GM19193 (cell line): ENCODE measurements around the gene CFLAR.

Experiments
- POLR2A ChIP-seq: IDR thresholded peaks from 4 replicates; pipeline ENCODE4 v1.6.1; 2011; ENCODE audit not compliant: insufficient read depth, insufficient read length; ENCODE audit errors: extremely low read depth

Gene CFLAR

GRCh38 chr2:201183365-201183727 is 67.4 kb downstream of the CFLAR start:
- no peak for TF ChIP-seq POLR2A

- no peak for TF ChIP-seq POLR2A
Measured at GRCh38 chr2:201185863-201186262, 69.9 kb downstream of the CFLAR start.

GRCh38 chr2:201186982-201187381 is 71.0 kb downstream of the CFLAR start:
- TF ChIP-seq POLR2A, result no peak

- TF ChIP-seq POLR2A, result no peak
Measured at GRCh38 chr2:201188449-201188848, 72.5 kb downstream of the CFLAR start.

- no peak for TF ChIP-seq POLR2A
Measured at GRCh38 chr2:201191132-201191875, 75.3 kb downstream of the CFLAR start.

GRCh38 chr2:201194097-201194496 is 78.1 kb downstream of the CFLAR start:
- TF ChIP-seq POLR2A, result no peak

- TF ChIP-seq POLR2A, result no peak
Measured at GRCh38 chr2:201195331-201195730, 79.4 kb downstream of the CFLAR start.

- TF ChIP-seq POLR2A, result no peak
Measured at GRCh38 chr2:201196003-201196402, 80.0 kb downstream of the CFLAR start.

- TF ChIP-seq POLR2A, result no peak
Measured at GRCh38 chr2:201196803-201197202, 80.8 kb downstream of the CFLAR start.

GRCh38 chr2:201197781-201198180 is 81.8 kb downstream of the CFLAR start:
- no peak for TF ChIP-seq POLR2A

GRCh38 chr2:201199847-201200246 is 83.9 kb downstream of the CFLAR start:
- no peak for TF ChIP-seq POLR2A

- TF ChIP-seq POLR2A, result no peak
Measured at GRCh38 chr2:201200345-201200744, 84.4 kb downstream of the CFLAR start.

GRCh38 chr2:201201371-201201770 is 85.4 kb downstream of the CFLAR start:
- no peak for TF ChIP-seq POLR2A

GRCh38 chr2:201203916-201204654 is 88.1 kb downstream of the CFLAR start:
- no peak for TF ChIP-seq POLR2A

GRCh38 chr2:201204655-201205514 is 88.9 kb downstream of the CFLAR start:
- no peak for TF ChIP-seq POLR2A

- TF ChIP-seq POLR2A, result no peak
Measured at GRCh38 chr2:201205515-201205849, 89.5 kb downstream of the CFLAR start.

GRCh38 chr2:201208563-201209252 is 92.7 kb downstream of the CFLAR start:
- TF ChIP-seq POLR2A, result no peak
